Kidney (tissue), 14 donors: Measurements from ENCODE around the gene ADIPOR2. TPM values are rescaled to one million over a fixed set of nuclear protein-coding genes. Genes with fewer than 3 reads are reported as not detected.

ENCODE experiments used
- DNase-seq, 5 donors: peaks; one replicate each; pipeline ENCODE4 v3.0.0-alpha.2; 2013 to 2020
- FAIRE-seq: peaks from 2 replicates; lab custom pipeline; 2012; peaks lifted over from hg19 to GRCh38; lab: Jason Lieb, UNC
- H3K27ac ChIP-seq, 2 donors: one replicate each; pipeline ENCODE4 v1.7.0; 2013; ENCODE audit warnings: low read depth in 2 of 2, low read length in 2 of 2, inconsistent platforms in 1 of 2
- H3K27me3 ChIP-seq: one replicate; pipeline ENCODE4 v1.7.1; 2013; ENCODE audit warnings: low read length, inconsistent platforms; ENCODE audit not compliant: control insufficient read depth, insufficient read depth
- H3K36me3 ChIP-seq, 3 donors: one replicate each; pipeline versions ENCODE4 v1.7.0 to v1.7.1; 2013; ENCODE audit warnings: low read length in 3 of 3, control low read depth in 1 of 3, inconsistent platforms in 1 of 3; ENCODE audit not compliant: insufficient read depth in 3 of 3, control insufficient read depth in 2 of 3
- H3K4me1 ChIP-seq, 3 donors: one replicate each; pipeline versions ENCODE4 v1.7.0 to v1.7.1; 2013; ENCODE audit warnings: low read length in 3 of 3, inconsistent platforms in 1 of 3, low read depth in 1 of 3; ENCODE audit not compliant: control insufficient read depth in 2 of 3, insufficient read depth in 2 of 3
- H3K4me3 ChIP-seq, 3 donors: one replicate each; pipeline versions ENCODE4 v1.7.0 to v1.8.1; 2013; ENCODE audit warnings: low read length in 3 of 3, control low read depth in 1 of 3, inconsistent platforms in 1 of 3
- H3K9ac ChIP-seq, 3 donors: one replicate each; pipeline versions ENCODE4 v1.7.0 to v1.7.1; 2013; ENCODE audit warnings: low read length in 3 of 3, control low read depth in 1 of 3, inconsistent platforms in 1 of 3
- H3K9me3 ChIP-seq, 3 donors: one replicate each; pipeline versions ENCODE4 v1.7.0 to v1.7.1; 2013; ENCODE audit warnings: low read length in 3 of 3, control low read depth in 1 of 3, inconsistent platforms in 1 of 3; ENCODE audit not compliant: control insufficient read depth in 2 of 3, insufficient read depth in 1 of 3
- CTCF ChIP-seq: IDR thresholded peaks from 3 replicates; pipeline ENCODE4 v1.5.1; 2012; ENCODE audit warnings: mild to moderate bottlenecking, moderate library complexity, borderline replicate concordance; ENCODE audit not compliant: insufficient read depth; ENCODE audit errors: extremely low read depth
- intact Hi-C: fragments of 100-400 bp; cut with DNase I; formaldehyde crosslinking; loops from one replicate; pipeline ENCODE4 v1.11.1; 2022
- polyA plus RNA-seq: library from polyadenylated mRNA; stranded (reverse); fragments of 350-450 nt; fragmentation: Illumina TruSeq; extraction: RNeasy Lipid Tissue Mini Kit (QIAGEN cat#74804); gene quantifications from one replicate; pipeline ENCODE4 v1.2.3, GENCODE V29; 2014; ENCODE audit warnings: low read depth, low replicate concordance; ENCODE audit not compliant: insufficient read depth
- total RNA-seq: library from RNA; stranded (reverse); fragmentation: NEBNext Ultra II Directional; extraction: Animal tissue kit (Norgen Biotek cat#: 25700); gene quantifications from one replicate; pipeline ENCODE4 v1.2.1, GENCODE V29; 2021
- donor health status: control.
- donor health status: control.
- donor health status: control.
- donor health status: control.
- donor health status: control.
- donor health status: DM: yes; HTN: yes; CAD: no.
- donor health status: Normal renal cell carcinoma (clear cell type).

Gene ADIPOR2
- total and polyA plus RNA-seq, 2 donors from 2014 or later: 26.7 to 50.0 TPM

DNA sequence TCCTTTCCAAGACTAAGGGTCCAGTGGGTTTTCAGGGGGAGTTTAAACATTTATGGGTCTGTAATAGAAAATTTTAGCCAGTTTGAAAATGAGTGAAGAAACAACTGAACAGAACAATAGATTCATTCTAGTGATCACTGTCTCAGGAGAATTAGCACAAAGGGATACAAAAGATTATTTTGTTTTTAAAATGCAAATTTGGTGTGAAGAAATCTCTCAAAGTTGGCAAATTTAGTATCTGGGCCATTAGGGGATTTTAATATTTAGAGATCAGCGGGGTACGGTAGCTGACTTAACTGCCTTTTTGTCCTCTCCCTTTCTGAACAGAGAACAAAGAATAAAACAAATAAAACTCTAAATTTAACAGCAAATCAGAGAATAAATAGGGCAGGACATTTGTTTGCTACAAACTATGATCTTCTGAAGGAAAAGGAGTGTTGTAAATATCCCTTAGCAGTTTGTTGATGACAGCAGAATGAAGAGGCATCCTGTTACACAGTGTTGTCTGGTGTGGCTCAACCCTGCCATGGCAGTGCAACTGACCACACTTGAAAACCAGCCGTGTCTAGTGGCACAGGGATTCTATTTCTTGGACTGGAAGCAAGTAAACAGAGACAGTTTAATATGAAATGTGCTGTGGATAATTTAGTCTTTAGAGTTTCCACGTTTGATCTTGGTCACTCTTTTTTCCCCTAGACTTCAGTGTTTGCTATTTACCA is 83.2 kb downstream of the ADIPOR2 start:
- FAIRE-seq: no peak
- H3K4me3 ChIP-seq: no peak overlapping the region
- H3K9ac ChIP-seq: no peak overlapping the region
- peaks cover 0 to 3% (median 0%) of the 10 kb centered on the region in 3 donors for H3K36me3 ChIP-seq
- no peaks in the 10 kb centered on the region for H3K9me3 ChIP-seq
- peak in 3 of 5 donors; percentile 45 to 64 (median 50) for DNase-seq
- H3K27me3 ChIP-seq: no peaks in the 10 kb centered on the region
- no peak overlapping the region for H3K27ac ChIP-seq
- H3K4me1 ChIP-seq: no peaks in the 10 kb centered on the region
- TF ChIP-seq CTCF: no peak
- intact Hi-C loops: no loop called here

DNA sequence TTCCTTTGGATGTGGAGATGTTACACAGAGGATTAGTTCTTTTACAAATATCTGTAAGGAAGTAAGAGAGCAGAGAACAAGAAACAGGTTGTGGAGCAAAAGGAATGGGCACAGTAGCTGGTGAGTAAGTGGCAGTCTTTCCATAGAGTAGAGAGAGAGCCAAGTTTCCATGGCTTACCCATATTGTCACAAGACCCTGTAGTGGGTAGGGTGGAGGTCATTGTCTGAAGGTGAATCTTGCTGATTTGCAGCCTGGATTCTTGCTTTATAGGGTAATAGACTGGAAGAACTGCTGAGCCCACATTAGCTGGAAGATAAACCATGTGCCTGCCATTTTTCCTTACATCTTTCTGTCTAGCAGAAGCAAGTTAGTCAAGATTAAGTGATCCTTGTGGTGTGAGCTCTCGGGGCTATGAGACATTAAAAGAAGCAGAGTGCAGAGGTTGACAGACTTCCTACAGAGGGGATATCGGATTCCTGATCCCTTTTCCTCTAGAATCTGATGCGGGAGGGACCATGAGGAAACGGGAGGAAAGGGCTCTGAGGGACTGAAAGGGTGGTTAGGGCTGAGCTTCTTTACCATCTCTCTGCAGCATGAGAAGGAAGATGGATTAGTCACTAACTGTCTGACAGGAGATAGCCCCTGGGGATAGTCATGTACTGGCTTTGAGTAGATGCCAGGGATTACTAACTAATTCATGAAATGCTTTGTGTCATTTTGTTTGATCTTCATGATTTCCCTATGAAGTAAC is 85.5 kb downstream of the ADIPOR2 start:
- no peak for FAIRE-seq

DNA sequence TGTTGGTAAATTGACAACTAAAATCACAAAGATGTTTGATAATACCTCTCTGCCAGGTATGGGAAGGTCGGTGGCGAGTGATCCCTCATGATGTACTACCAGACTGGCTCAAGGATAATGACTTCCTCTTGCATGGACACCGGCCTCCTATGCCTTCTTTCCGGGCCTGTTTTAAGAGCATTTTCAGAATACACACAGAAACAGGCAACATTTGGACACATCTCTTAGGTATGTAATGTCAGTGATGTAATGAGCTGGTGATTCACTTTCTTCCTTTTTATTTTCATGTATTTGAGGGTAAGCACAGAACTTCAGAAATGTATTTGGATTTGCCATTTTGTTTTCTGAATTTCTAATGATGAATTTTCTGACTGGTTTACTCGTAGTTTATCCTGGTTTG is 86.9 kb downstream of the ADIPOR2 start:
- intact Hi-C loops: no loop called here
- Histone ChIP-seq H3K9ac (no peak overlapping the region), H3K9me3 (no peaks in the 10 kb centered on the region), H3K27ac (no peak overlapping the region), H3K4me3 (no peak overlapping the region), H3K4me1 (peaks cover 0 to 2% (median 0%) of the 10 kb centered on the region in 3 donors), H3K27me3 (no peaks in the 10 kb centered on the region), H3K36me3 (peaks cover 0 to 3% (median 0%) of the 10 kb centered on the region in 3 donors)
- FAIRE-seq: no peak
- no peak for TF ChIP-seq CTCF
- no peak for DNase-seq

More for the DNA sequence above, 85.5 kb downstream of the ADIPOR2 start:
- no peak overlapping the region for H3K9ac ChIP-seq
- H3K9me3 ChIP-seq: no peaks in the 10 kb centered on the region
- peaks cover 0 to 2% (median 0%) of the 10 kb centered on the region in 3 donors for H3K4me1 ChIP-seq
- no peaks in the 10 kb centered on the region for H3K27me3 ChIP-seq
- no peak overlapping the region for H3K4me3 ChIP-seq
- peak in 1 of 5 donors; percentile 45 for DNase-seq
- intact Hi-C loops: no loop called here
- H3K27ac ChIP-seq: no peak overlapping the region
- H3K36me3 ChIP-seq: peaks cover 0 to 3% (median 0%) of the 10 kb centered on the region in 3 donors
- TF ChIP-seq CTCF: no peak
